GM21723 (cell line): Measurements from ENCODE around the gene PILRA.
"Not testable (repeated sequence)": the region's sequence is repeated elsewhere in the genome, so short reads cannot be mapped to it uniquely, and the experiment has no call there.

Experiments used
- ATAC-seq: cut with Tn5 transposase; IDR thresholded peaks from one replicate; pipeline ENCODE4 v1.9.1; 2021; ENCODE audit warnings: mild to moderate bottlenecking, moderate library complexity; ENCODE audit not compliant: unreplicated experiment

The PILRA gene

DNA sequence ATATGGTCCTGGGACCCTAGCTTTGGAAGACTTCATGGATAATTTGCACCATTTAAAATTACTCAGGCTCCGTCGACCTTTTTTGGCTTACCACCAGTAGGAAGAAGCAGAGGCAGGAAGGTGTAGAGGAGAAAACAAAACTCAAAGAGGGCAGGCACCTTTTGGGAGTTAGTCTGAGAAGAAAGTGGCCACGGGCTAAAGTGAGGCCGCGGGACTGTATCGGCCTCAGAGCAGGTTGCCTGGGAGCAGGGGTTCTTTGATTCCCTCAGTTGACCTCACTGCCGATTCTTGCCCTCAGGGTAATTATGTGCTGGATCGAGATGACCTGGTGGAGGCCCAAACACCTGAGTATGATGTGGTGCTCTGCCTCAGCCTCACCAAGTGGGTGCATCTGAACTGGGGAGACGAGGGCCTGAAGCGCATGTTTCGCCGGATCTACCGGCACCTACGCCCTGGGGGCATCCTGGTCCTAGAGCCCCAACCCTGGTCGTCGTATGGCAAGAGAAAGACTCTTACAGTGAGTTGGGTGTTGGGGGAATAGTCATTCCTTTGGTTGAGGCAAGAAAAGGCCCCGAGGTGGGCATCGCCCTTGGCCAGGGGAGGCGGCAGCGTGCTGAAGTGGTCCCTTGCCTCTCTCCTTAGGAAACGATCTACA lies 59.5 kb downstream of the PILRA start:
- ATAC-seq, result no peak

- no peak for ATAC-seq
Measured at GRCh38 chr7:100433276-100433591, 59.9 kb downstream of the PILRA start.

GRCh38 chr7:100433592-100434296 lies 60.5 kb downstream of the PILRA start:
- ATAC-seq, result no peak

DNA sequence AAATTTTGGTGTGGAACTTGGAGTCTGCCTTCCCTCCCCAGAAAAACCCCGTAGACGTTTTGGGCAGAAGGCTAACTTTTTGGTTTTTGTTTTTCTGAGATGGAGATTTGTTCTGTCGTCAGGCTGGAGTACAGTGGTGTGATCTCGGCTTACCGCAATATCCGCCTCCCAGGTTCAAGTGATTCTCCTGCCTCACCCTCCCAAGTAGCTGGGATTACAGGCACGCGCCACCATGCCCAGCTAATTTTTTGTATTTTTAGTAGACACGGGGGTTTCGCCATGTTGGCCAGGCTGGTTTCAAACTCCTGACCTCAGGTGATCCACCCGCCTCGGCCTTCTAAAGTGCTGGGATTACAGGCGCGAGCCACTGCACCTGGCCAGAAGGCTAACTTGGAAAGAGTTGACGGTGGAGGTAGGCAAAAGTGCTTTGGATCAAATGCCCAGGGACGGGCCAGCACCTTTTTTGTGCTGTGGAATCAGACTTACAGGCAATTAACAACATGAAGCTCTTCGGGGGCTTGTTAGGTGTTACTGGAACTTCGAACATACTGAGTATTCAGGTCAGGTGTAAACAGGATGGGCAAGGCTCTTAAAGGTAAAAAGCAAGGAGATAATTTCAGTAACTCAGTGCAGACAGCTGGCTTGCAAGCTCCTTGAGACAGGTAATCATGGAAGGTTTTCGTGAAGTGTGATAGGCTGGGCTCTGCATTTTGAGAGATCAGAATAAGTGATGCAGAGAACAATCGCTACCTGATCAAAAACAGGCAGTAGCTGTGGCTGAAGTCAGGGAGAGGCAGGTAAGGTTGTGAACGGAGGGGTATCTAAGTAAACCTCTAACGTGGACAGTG lies 61.2 kb downstream of the PILRA start:
- no peak for ATAC-seq

DNA sequence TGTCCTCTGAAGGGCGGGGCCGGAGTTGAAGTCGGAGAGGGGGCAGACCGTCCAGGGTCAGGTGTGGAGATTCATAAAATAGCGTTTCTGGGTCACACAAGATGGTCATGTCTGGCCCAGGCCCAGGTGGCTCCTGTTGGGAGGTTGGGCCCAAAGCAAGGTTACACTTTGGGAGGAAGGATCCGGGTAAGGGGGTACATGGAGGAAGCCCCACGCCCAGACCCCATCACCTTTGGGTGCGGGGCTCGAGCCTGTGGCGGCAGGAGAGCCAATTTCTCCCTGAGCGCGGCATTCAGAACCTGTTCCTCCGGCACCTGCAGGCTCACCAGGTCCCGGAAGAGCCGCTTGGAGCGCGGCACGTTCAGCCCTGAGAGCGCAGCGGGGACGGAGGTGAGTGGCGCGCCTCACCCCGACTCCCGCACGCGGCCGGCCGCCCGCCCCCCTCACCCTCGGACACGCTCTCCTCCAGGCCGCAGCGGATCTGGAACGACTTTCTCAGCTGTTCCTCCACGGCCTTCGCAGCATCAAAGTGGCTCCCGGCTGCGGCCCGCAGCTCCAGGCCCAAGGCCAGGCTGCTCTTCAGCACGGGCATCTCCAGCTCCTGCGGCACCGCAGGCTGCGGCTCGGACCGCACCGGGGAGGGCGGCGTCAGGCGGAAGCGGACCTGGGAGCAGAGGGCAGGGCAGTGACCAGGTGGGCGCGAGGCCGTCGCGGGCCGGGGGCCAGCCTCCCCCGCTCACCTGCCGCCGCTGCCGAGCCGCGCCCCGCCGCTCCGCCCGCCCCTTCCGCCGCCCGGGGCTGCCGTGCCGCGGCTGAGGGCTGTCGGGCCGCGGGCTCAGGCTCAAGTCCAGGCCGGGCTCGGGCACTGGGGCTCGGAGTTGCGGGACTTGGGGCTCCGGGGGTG lies 62.4 kb downstream of the PILRA start:
- peak; percentile 26 for ATAC-seq

- ATAC-seq, result no peak
Measured at GRCh38 chr7:100437150-100438100, 64.1 kb downstream of the PILRA start.

DNA sequence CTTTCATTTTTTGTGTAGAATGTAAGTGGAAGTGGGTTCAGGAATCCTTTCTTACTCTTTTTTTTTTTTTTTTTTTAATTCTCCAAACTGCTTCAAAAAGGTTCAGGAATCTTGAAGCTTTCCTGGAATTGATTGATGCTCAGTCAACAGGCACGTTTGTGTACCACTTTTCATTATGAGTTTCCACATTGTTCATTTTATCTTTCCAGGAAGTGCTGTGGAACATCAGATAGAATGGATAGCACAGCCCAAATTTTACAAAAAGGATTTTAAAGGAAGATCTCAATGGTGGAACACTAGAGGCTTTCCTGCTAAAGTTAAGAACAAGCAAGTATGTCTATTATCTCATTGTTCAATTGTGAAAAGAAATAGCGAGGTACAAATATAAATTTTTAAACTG lies 64.9 kb downstream of the PILRA start:
- ATAC-seq, result no peak

- ATAC-seq, result not testable (repeated sequence)
Measured at GRCh38 chr7:100438731-100439130, 65.4 kb downstream of the PILRA start.

- not testable (repeated sequence) for ATAC-seq
Measured at GRCh38 chr7:100439244-100439643, 66.0 kb downstream of the PILRA start.

DNA sequence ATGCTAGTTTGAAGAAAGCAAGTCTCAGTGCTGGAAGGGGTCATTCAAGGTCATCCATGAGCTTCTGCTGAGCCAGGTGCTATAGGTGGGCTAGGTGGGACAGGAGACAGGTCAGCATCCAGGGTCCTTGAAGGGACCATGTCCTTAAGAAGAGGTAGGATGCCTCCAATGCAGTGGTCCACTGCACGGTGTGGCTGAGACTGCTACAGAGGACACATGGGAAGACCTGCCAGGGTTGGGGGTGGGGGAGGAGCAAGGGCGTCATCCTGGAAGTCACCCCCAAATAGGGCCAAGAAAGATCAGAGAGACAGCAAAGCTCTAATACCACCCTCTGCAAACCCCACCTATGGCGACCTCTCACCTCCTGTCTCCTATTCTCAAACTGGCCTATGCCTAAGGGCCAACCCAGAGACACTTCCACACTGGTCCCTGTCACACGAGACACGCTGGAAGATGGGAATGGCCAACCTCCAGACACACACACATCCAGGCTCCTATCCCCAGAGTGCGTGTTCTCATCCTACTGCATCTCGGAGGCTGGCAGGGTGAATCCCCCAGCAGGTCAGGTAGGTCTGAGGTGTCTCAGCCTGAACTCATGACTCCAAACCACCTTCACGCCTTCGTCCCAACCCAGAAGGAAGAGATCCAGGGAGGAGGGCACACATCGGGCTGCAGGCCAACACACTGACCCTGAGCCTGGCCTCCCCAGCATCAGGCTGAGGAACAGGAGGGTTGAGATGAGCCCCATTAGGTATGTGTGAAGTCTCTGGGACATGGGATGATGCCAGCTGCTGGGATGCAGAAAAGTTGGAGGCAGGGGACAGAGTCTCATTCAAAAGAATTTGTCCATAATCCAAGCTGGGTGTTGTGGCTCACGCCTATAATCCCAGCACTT lies 68.6 kb downstream of the PILRA start:
- no peak for ATAC-seq

DNA sequence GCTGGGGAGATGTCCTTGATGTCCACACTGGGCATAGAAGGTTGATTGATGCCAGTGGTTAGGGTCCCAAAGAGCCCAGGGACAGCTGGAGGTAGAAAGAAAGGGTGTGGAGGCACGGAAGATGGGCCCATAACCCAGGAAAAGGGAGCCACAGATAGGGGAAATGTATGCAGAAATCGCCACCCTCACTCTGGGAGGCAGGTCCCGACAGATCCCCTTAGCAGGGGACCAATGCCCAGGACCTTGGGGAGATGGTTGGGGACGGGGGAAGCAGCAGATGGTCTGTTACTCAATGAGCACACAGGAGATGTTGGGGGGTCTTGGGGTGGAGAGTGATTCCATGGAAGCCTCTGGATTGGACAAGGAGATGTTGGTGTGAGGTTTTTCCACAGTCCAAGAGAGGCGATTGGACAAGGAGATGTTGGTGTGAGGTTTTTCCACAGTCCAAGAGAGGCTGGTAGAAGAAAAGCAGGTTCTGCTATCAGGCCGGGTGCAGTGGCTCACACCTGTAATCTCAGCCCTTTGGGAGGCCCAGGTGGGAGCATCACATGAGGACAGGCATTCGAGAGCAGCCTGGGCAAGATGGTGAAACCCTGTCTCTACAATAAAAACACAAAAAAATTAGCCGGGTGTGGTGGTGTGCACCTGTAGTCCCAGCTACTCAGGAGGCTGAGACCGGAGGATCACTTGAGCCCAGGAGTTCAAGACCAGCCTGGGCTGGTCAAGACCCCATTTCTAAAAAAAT lies 70.0 kb downstream of the PILRA start:
- ATAC-seq, result no peak

DNA sequence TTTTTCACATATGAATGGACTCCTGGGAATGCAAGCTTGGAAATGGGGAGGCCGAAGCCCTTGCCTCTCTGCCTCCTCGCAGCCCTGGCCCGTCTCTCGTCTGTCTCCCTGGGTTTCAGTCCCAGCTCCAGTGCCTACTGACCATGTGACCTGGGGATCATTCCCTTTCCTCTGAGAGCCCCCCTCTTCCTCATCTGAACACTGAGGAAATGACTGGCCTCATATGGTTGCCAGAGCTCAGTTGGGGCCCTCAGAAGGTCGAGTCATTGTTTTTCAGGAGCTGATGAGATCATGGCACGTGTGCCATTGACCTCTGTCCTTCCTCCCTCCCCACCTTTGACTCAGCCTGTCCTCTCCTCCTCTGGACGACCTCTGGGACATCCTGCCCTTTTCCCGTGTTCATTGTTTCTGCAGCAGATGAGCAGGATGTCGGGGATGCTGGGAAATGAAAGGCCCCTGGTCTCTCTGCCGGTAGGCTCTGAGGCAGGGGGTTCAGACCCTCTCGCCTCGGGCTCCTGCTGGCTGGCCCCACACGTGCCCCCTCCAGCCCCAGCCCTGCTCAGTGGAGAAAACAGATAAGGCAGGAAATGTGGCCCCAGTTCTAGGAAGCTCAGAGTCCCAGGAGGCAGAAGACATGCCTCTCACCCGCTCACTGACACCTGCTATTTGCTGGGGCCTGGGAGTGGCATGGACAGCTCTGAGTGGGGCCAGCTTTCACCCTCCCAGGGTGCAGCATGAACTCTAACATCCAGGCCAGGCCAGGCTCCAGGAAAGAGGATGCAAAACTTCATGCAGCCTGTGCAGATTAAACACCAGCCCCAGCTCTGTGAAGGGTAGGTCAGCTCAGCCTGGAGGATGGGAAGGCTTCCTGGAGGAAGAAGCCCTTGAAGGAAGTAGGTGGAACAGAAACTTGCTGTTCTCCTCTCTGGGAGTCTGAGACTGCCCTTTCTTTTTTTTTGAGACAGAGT lies 71.3 kb downstream of the PILRA start:
- ATAC-seq, result no peak

GRCh38 chr7:100446040-100446439 lies 72.8 kb downstream of the PILRA start:
- ATAC-seq, result no peak

DNA sequence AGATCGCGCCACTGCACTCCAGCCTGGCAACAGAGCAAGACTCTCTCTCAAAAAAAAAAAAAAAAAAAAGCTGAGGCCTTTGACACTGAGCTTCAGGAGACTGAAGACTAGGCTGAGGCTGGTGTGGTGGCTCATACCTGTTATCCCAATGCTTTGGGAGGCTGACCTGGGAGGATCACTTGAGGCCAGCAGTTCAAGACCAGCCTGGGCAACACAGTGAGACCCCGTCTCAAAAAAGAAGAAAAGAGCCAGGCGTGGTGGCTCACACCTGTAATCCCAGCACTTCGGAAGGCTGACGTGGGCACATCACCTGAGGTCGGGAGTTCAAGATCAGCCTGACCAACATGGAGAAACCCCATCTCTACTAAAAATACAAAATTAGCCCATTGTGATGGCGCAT lies 74.1 kb downstream of the PILRA start:
- ATAC-seq, result not testable (repeated sequence)

GRCh38 chr7:100449190-100449795 lies 76.0 kb downstream of the PILRA start:
- ATAC-seq, result no peak
